Endothelial cell of umbilical vein (primary cell): ENCODE results near the gene TCF20. TPM values are rescaled to one million over a fixed set of nuclear protein-coding genes. Genes with fewer than 3 reads are reported as not detected.

Experiments used
- BruUV-seq: library from RNA; stranded (reverse); fragments of 400-500 nt; replicated peaks from 2 replicates; lab custom pipeline; 2021; lab: Mats Ljungman, UMichigan
- CTCF ChIA-PET: fragments of 300-600, 350-600 bp; sonication (Branson Sonifier 250); formaldehyde crosslinking; loops from one replicate; lab custom pipeline; 2021; ENCODE audit warnings: antibody characterized with exemption, inconsistent platforms; lab: Charles Lee
- POLR2A ChIA-PET: fragments of 300-600, 350-600 bp; sonication (Branson Sonifier 250); formaldehyde crosslinking; loops from one replicate; lab custom pipeline; 2021; ENCODE audit warnings: antibody characterized with exemption, inconsistent platforms; lab: Charles Lee
- DNase-seq: peaks from one replicate; pipeline ENCODE4 v3.0.0-alpha.2; 2011; ENCODE audit warnings: low read depth, low spot score
- FAIRE-seq: peaks from 2 replicates; lab custom pipeline; 2011; peaks lifted over from hg19 to GRCh38; lab: Jason Lieb, UNC
- H2AFZ ChIP-seq: 2 replicates; pipeline ENCODE4 v1.6.0; 2012; ENCODE audit warnings: low read depth, low read length, control low read depth, inconsistent platforms
- H3K27ac ChIP-seq: 2 replicates; pipeline ENCODE4 v1.5.1; 2011; ENCODE audit warnings: low read depth, mild to moderate bottlenecking, control low read depth, low read length, moderate library complexity; ENCODE audit not compliant: insufficient read depth
- H3K27me3 ChIP-seq, 2 experiments: 2 replicates each; pipeline versions ENCODE4 v1.6.0 to v1.6.1; 2011; ENCODE audit warnings: low read length in 2 of 2, mixed read lengths in 1 of 2; ENCODE audit not compliant: control insufficient read depth in 2 of 2, insufficient read depth in 2 of 2
- H3K36me3 ChIP-seq, 2 experiments: 2 replicates in 1 of 2; 3 replicates in 1 of 2; pipeline ENCODE4 v1.5.1; 2011; ENCODE audit warnings: low read length in 2 of 2, mild to moderate bottlenecking in 1 of 2, moderate library complexity in 1 of 2; ENCODE audit not compliant: control insufficient read depth in 2 of 2, insufficient read depth in 2 of 2; ENCODE audit errors: extremely low read depth in 1 of 2
- H3K4me1 ChIP-seq: 3 replicates; pipeline ENCODE4 v1.5.1; 2011; ENCODE audit warnings: mild to moderate bottlenecking, low read length; ENCODE audit not compliant: control insufficient read depth, insufficient read depth; ENCODE audit errors: extremely low read depth
- H3K4me2 ChIP-seq: 2 replicates; pipeline ENCODE4 v1.6.1; 2011; ENCODE audit warnings: low read length, control low read depth, mixed read lengths; ENCODE audit not compliant: insufficient read depth
- H3K4me3 ChIP-seq, 3 experiments: fragments of 200-600 bp in 1 of 3; sonication (generic), shearing (Covaris generic) in 1 of 3; replicated peaks in 1 of 3; 2 replicates each; pipeline ENCODE4 v1.5.1; 2011 to 2016; ENCODE audit warnings: control low read depth in 3 of 3, low read length in 3 of 3, mild to moderate bottlenecking in 2 of 3, inconsistent platforms in 1 of 3, low read depth in 1 of 3, moderate library complexity in 1 of 3; ENCODE audit not compliant: insufficient read depth in 1 of 3
- H3K79me2 ChIP-seq: 2 replicates; pipeline ENCODE4 v1.6.0; 2012; ENCODE audit warnings: low read length, inconsistent platforms; ENCODE audit not compliant: control insufficient read depth, insufficient read depth
- H3K9ac ChIP-seq: replicated peaks from 2 replicates; pipeline ENCODE3; 2011; ENCODE audit warnings: low read length, control low read depth; ENCODE audit not compliant: insufficient read depth; ENCODE audit errors: extremely low read depth
- H3K9me1 ChIP-seq: replicated peaks from 3 replicates; pipeline ENCODE4 v1.6.0; 2011; ENCODE audit warnings: mild to moderate bottlenecking, low read length; ENCODE audit not compliant: control insufficient read depth, insufficient read depth; ENCODE audit errors: extremely low read depth
- H3K9me3 ChIP-seq: replicated peaks from 2 replicates; pipeline ENCODE4 v1.5.1; 2012; ENCODE audit warnings: low read length, inconsistent platforms; ENCODE audit not compliant: control insufficient read depth, insufficient read depth
- H4K20me1 ChIP-seq: replicated peaks from 2 replicates; pipeline ENCODE3; 2011; ENCODE audit warnings: mild to moderate bottlenecking, low read length; ENCODE audit not compliant: control insufficient read depth, insufficient read depth; ENCODE audit errors: extremely low read depth
- EZH2 ChIP-seq: IDR thresholded peaks from 2 replicates; pipeline ENCODE4 v1.6.1; 2012; ENCODE audit warnings: borderline replicate concordance, low read depth, mild to moderate bottlenecking, moderate library complexity, low read length, inconsistent platforms; ENCODE audit not compliant: severe bottlenecking
- FOS ChIP-seq: IDR thresholded peaks from 2 replicates; pipeline ENCODE4 v1.6.1; 2011; ENCODE audit warnings: mild to moderate bottlenecking, low read length, moderate library complexity, borderline replicate concordance; ENCODE audit not compliant: insufficient read depth
- GATA2 ChIP-seq: IDR thresholded peaks from 2 replicates; pipeline ENCODE4 v1.7.0; 2011; ENCODE audit warnings: low read depth, mild to moderate bottlenecking, moderate library complexity, mixed read lengths, low read length; ENCODE audit not compliant: insufficient read length, insufficient read depth
- JUN ChIP-seq: IDR thresholded peaks from 2 replicates; pipeline ENCODE4 v1.6.1; 2011; ENCODE audit warnings: borderline replicate concordance, low read depth; ENCODE audit not compliant: insufficient read length, insufficient read depth
- MYC ChIP-seq: IDR thresholded peaks from one replicate; pipeline ENCODE4 v1.6.1; 2011; ENCODE audit warnings: mild to moderate bottlenecking, low read depth, low read length
- POLR2A ChIP-seq: IDR thresholded peaks from 2 replicates; pipeline ENCODE4 v1.6.1; 2012; ENCODE audit warnings: low read depth, mild to moderate bottlenecking, control low read depth, low read length
- POLR2AphosphoS5 ChIP-seq: IDR thresholded peaks from 2 replicates; pipeline ENCODE4 v1.6.1; 2012; ENCODE audit warnings: low read depth, mild to moderate bottlenecking, control low read depth, low read length, moderate library complexity; ENCODE audit not compliant: insufficient read depth
- dilution Hi-C: fragments of 300-500 bp; cut with MboI; formaldehyde crosslinking; loops from one replicate; pipeline ENCODE4 v1.15.0; 2019; ENCODE audit warnings: low sequenced_read_pairs; ENCODE audit not compliant: extremely low pct_ligation_motif_present
- intact Hi-C: fragments of 100-400 bp; cut with micrococcal nuclease; formaldehyde crosslinking; loops from one replicate; pipeline ENCODE4 v1.10.0; 2022
- polyA plus RNA-seq, 4 experiments: library from polyadenylated mRNA; depleted of rRNA in 3 of 4; stranded (reverse) in 3 of 4; unstranded in 1 of 4; fragments of >200 nt; gene quantifications; 2 replicates each; pipeline versions ENCODE4 v1.2.1 to v1.2.3, GENCODE V29; 2011 to 2012; ENCODE audit warnings: missing spikeins in 1 of 4
- total RNA-seq: library from RNA; stranded (reverse); gene quantifications from 2 replicates; pipeline ENCODE4 v1.2.3, GENCODE V29; 2021
- TF ChIP-seq, protein P1 (sequence below), 2 donors: IDR thresholded peaks; 1 replicate in 1 of 2; 2 replicates in 1 of 2; pipeline ENCODE4 v1.5.1; 2011; ENCODE audit warnings: low read length in 2 of 2, mild to moderate bottlenecking in 2 of 2, moderate library complexity in 2 of 2, control low read depth in 1 of 2, inconsistent platforms in 1 of 2, low read depth in 1 of 2; ENCODE audit not compliant: insufficient read depth in 1 of 2; ENCODE audit errors: extremely low read depth in 1 of 2
- TF ChIP-seq, protein P2 (sequence below): IDR thresholded peaks from 2 replicates; pipeline ENCODE4 v1.6.1; 2011; ENCODE audit not compliant: insufficient read depth, insufficient read length

TCF20 gene
- total and polyA plus RNA-seq, 2 donors (not counting 3 experiments of a cell fraction or from before 2014, with no cell fraction given), result 11.2 to 36.7 TPM

DNA sequence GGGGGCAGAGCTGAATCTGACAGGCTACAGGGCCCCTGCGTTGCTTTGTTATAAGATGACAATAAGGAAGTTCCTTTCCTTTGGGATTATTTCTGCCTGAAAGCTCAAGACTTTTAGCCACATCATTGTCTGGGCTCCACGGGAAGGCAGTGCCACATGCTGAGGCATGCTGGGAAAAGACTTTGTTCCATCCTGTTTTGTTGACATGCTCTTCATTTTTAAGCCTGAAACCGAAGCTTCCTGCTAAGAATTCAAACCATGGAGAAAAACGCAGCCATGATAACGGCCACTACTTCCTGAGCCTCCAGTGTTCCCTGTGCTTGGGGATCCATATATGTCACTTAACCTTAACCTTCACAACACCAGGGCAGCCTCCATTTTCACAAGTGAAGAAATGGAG, 5.5 kb upstream of the TCF20 start:
- FAIRE-seq (no peak), DNase-seq (no peak)
- Histone ChIP-seq H3K4me1 (no peaks in the 10 kb centered on the region), H3K4me2 (no peak overlapping the region), H3K9me1 (no peaks in the 10 kb centered on the region), H3K27me3 (peaks cover 0 to 6% of the 10 kb centered on the region in 2 experiments), H3K9me3 (no peaks in the 10 kb centered on the region), H3K4me3 (no peak overlapping the region), H3K36me3 (no peaks in the 10 kb centered on the region), H2AFZ (no peak overlapping the region), H3K27ac (no peak overlapping the region), H3K9ac (no peak overlapping the region), H3K79me2 (no peaks in the 10 kb centered on the region), H4K20me1 (no peaks in the 10 kb centered on the region)
- intact Hi-C loops, result loop anchor here (10.0 kb wide), 1 partner anchor 159 kb away; the partner anchor contains the start of gene NFAM1
- BruUV-seq, result no TSS peak
- ChIA-PET CTCF (interaction anchor here (1.9 kb wide), 1 partner anchor 12 kb away, joined by 5 read pairs; no protein-coding TSS in a partner anchor), POLR2A (no interaction called here)
- dilution Hi-C loops, result no loop called here
- TF ChIP-seq MYC (no peak), EZH2 (no peak)

DNA sequence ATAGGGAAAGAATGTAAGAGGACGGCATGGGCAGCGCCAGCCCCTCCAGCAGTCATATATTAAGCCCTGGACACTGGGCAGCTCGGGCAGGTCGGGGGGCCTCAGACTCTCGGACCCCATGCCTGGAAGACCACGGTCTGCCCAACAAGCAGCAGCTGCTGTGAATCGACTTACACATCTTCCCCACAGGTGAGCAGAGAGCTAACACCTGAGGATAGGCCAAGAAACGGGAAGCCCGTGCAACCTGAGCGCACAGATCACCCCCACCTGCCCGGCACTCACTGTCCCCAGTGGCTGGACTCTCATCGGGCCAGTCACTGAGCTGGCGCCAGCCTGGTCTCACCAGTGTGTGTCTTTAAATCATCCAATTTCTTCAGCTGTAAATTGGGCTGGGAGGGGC, 4.7 kb upstream of the TCF20 start:
- H2AFZ ChIP-seq, result no peak overlapping the region
- ChIA-PET POLR2A (no interaction called here), CTCF (no interaction called here)
- intact Hi-C loops, result loop anchor here (10.0 kb wide), 1 partner anchor 160 kb away; the partner anchor contains the start of gene NFAM1
- no peak overlapping the region for H3K9ac ChIP-seq
- peaks cover 0 to 6% of the 10 kb centered on the region in 2 experiments for H3K27me3 ChIP-seq
- H3K4me1 ChIP-seq, result no peaks in the 10 kb centered on the region
- no peak overlapping the region for H3K4me2 ChIP-seq
- H3K79me2 ChIP-seq, result no peaks in the 10 kb centered on the region
- H3K4me3 ChIP-seq, result no peak overlapping the region
- no peaks in the 10 kb centered on the region for H4K20me1 ChIP-seq
- no peak overlapping the region for H3K27ac ChIP-seq
- dilution Hi-C loops, result no loop called here
- no peak for TF ChIP-seq EZH2
- TF ChIP-seq, protein P1, sequence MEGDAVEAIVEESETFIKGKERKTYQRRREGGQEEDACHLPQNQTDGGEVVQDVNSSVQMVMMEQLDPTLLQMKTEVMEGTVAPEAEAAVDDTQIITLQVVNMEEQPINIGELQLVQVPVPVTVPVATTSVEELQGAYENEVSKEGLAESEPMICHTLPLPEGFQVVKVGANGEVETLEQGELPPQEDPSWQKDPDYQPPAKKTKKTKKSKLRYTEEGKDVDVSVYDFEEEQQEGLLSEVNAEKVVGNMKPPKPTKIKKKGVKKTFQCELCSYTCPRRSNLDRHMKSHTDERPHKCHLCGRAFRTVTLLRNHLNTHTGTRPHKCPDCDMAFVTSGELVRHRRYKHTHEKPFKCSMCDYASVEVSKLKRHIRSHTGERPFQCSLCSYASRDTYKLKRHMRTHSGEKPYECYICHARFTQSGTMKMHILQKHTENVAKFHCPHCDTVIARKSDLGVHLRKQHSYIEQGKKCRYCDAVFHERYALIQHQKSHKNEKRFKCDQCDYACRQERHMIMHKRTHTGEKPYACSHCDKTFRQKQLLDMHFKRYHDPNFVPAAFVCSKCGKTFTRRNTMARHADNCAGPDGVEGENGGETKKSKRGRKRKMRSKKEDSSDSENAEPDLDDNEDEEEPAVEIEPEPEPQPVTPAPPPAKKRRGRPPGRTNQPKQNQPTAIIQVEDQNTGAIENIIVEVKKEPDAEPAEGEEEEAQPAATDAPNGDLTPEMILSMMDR (IDR thresholded peaks at IDR 0.05; ENCODE audit: extremely low read depth in 1 of 2, insufficient read depth in 1 of 2, low read depth in 1 of 2, low read length in 2 of 2), result no peak
- TF ChIP-seq, protein P2, sequence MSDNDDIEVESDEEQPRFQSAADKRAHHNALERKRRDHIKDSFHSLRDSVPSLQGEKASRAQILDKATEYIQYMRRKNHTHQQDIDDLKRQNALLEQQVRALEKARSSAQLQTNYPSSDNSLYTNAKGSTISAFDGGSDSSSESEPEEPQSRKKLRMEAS, result no peak
- no peak for TF ChIP-seq JUN
- no peak for TF ChIP-seq POLR2A
- TF ChIP-seq GATA2, result no peak
- no peak for TF ChIP-seq POLR2AphosphoS5
- TF ChIP-seq MYC, result no peak
- no peak for TF ChIP-seq FOS
- BruUV-seq, result no TSS peak
- no peaks in the 10 kb centered on the region for H3K36me3 ChIP-seq
- FAIRE-seq (no peak), DNase-seq (no peak)
- no peaks in the 10 kb centered on the region for H3K9me1 ChIP-seq
- H3K9me3 ChIP-seq, result no peaks in the 10 kb centered on the region
